T-helper 1 cell (primary cell): Measurements from ENCODE around the gene NANP.
"Not testable (repeated sequence)": the region's sequence is repeated elsewhere in the genome, so short reads cannot be mapped to it uniquely, and the experiment has no call there.

Source experiments
- DNase-seq, 5 donors: peaks; one replicate each; pipeline ENCODE4 v3.0.0-alpha.2; 2012 to 2020

NANP gene

GRCh38 chr20:25605148-25605547, 18.7 kb downstream of the NANP start:
- DNase-seq, result no peak

DNA sequence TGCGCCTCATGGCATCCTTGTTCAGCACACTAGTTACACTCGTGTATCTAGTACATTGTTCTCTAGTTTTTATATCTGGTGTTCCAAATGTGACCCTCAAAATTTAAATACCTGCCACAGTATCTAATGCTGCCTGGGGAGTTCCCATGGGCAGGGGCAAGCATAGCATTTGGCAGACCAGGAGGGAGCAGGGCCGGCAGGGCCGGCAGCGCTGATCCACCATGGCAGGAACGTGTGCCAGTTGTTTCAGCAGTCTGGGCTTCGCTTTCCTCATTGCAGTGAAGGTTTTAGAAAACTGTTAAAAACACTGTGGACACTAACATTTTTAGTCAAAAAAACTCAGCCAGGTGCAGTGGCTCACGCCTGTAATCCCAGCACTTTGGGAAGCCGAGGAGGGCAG, 19.2 kb downstream of the NANP start:
- no peak for DNase-seq

DNA sequence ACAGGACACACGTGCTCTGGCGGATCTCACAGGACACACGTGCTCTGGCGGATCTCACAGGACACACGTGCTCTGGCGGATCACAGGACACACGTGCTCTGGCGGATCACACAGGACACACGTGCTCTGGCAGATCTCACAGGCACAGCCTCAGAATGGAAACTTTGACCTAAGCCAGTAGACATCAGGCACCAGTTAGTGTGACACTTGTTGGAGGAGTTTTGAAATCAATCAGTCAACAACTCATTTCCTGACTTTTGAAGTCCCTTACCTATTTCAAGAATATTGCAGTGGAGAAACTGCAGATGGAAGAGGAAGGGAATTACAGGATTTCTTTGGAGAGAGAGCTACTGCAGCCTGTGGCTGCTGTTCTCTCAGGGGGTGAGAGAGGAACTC, 20.9 kb downstream of the NANP start:
- DNase-seq, result peak in 1 of 5 donors; percentile 37

DNA sequence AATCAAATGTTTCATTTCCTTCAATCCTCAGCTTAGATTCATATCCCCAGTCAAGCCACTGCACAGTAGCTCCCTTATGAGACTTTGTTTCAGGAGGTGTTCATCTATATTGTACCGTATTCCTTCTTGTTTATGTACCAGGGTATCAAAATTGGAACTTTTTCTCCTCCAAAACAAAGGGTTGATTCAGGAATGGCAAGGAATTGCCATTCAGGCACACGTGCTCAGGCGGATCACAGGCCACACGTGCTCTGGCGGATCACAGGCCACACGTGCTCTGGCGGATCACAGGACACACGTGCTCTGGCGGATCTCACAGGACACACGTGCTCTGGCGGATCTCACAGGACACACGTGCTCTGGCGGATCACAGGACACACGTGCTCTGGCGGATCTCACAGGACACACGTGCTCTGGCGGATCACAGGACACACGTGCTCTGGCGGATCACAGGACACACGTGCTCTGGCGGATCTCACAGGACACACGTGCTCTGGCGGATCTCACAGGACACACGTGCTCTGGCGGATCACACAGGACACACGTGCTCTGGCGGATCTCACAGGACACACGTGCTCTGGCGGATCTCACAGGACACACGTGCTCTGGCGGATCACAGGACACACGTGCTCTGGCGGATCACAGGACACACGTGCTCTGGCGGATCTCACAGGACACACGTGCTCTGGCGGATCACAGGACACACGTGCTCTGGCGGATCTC, 21.5 kb downstream of the NANP start:
- DNase-seq, result not testable (repeated sequence)

DNA sequence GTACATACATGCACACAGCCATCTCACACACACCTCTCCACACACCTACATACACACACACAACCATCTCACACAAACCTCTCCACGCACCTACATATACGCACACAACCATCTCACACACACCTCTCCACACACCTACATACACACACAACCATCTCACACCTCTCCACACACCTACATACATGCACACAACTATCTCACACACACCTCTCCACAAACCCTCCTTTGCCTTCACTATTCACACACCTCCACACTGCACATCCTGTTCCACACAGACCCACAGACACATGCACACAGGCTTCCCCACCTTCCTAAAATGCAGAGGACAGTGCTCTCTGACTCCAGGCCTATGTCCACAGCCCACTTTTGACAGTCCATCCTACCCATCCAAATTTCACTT, 22.2 kb downstream of the NANP start:
- DNase-seq, result no peak

GRCh38 chr20:25600632-25601031, 23.2 kb downstream of the NANP start:
- no peak for DNase-seq

GRCh38 chr20:25592135-25592852, 31.5 kb downstream of the NANP start:
- no peak for DNase-seq

GRCh38 chr20:25590778-25591177, 33.0 kb downstream of the NANP start:
- not testable (repeated sequence) for DNase-seq

GRCh38 chr20:25588491-25588890, 35.3 kb downstream of the NANP start:
- DNase-seq, result no peak

DNA sequence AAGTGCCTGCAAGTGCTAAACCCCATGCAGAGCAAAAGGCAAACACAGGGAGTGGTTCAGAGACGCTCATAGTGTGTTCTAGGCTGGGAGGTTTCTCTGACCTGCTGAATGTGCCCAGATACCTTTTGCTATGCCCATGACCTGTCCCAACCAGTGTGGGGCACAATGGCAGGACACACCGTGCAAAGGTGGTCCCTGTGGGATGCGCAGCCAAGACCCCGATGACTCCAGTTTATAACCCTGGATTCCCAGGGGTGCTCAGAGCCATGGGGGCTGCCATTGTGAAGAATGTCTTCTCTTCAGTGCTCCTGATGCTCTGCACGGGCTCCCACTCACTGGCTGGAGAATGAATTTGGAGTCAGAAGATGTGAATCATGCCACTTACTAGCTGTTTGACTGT, 36.3 kb downstream of the NANP start:
- no peak for DNase-seq

DNA sequence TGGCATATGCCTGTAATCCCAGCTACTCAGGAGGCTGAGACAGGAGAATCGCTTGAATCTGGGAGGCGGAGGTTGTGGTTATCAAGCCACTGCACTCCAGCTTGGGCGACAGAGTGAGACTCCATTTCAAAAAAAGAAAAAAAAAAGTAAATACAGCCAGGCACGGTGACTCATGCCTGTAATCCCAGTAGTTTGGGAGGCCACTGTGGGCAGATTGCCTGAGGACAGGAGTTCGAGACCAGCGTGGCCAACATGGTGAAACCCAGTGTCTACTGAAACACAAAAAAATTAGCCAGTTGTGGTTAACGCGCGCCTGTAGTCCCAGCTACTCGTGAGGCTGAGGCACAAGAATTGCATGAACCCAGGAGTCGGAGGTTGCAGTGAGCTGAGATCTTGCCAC, 36.9 kb downstream of the NANP start:
- DNase-seq, result no peak

GRCh38 chr20:25584905-25585704, 38.7 kb downstream of the NANP start, which contains the start of gene NINL:
NINL (minus strand) TSS chr20:25585531; CDS start chr20:25526587, 58,944 bp downstream.
- peak in 4 of 5 donors; percentile 16 to 65 (median 24) for DNase-seq

GRCh38 chr20:25583607-25584006, 40.2 kb downstream of the NANP start:
- DNase-seq, result not testable (repeated sequence)

DNA sequence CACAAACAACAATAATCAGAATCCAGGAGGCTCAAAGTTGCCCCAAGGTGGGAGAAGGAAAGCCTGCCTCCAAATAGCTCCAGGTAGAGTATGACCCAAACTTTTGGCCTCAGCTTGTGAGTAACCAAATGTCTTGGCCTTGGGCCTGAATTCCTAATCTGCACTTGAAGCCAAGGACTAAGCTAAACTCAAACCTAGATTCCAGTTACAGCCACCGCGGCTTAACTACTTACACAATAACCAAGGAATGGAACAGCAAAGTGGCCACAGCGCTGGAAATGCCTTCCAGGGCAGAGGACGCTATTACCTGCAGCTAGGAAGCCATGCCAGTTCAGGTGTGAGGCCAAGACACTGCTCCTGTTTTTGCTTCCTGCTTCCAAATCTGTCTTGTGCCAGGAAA, 43.1 kb downstream of the NANP start:
- DNase-seq, result no peak

- DNase-seq, result no peak
Observed at GRCh38 chr20:25579081-25579770, 44.6 kb downstream of the NANP start.

GRCh38 chr20:25576783-25577530, 46.9 kb downstream of the NANP start:
- DNase-seq, result no peak

GRCh38 chr20:25574411-25574810, 49.4 kb downstream of the NANP start:
- DNase-seq, result no peak

- DNase-seq, result no peak
Observed at GRCh38 chr20:25573288-25574251, 50.2 kb downstream of the NANP start.

DNA sequence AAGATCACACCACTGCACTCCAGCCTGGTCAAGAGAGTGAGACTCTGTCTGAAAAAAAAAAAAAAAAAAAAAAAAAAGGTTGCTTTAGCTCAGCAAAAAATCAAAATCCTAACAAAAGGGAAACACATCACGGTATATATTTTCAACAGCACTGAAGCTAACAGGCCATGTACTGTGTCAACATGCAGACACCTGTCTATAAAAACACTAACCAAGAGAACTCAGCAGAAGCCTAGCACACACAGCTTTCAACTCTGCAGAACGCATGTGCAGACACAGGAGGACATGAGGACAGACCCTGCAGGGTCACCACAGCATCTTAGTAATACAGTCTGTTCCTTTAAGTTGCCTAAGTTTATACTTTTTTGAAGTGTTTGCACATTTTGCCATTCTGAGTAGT, 52.0 kb downstream of the NANP start:
- no peak for DNase-seq

GRCh38 chr20:25571240-25571639, 52.6 kb downstream of the NANP start:
- no peak for DNase-seq

DNA sequence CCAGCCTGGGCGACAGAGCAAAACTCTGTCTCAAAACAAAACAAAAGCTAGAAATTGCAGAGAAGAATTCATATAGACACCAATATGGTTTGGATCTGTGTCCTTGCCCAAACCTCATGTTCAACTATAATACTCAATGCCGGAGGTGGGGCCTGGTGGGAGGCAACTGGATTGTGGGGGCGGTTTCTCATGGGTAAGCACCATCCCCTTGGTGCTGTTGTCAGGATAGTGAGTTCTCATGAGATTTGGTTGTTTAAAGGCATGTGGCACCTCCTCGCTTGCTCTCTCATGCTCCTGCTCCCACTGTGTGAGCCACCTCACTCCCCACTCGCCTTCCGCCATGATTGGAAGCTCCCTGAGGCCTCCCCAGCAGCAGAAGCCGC, 53.7 kb downstream of the NANP start:
- DNase-seq, result no peak
